Measurements from ENCODE around the gene SUCLG2.

DNA sequence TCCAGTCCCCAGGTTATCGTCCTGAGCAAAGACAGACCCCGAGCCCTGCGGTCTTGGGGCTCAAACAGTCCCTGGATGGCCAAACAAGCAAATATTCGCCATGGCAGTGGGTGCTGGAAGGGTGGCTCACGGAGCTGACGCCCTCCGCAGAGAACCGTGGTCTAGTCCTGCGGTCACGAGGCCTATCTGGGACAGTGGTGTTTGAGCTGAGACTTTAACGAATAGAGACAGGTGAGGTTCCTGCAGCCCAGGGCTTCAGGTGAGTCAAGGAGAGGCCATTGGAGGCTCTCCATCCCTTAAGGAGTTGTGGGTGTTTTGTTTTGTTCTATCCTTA lies 399 bp upstream of the SUCLG2 start:
- TF ChIP-seq CTCF (IDR thresholded peaks at IDR 0.05; ENCODE audit: low read length) (no peak), EZH2 (IDR thresholded peaks at IDR 0.05; ENCODE audit: borderline replicate concordance, low read length) (no peak)

Data from OCI-LY1 (cell line).